Muscle of leg (tissue), 11 donors: ENCODE measurements around the gene MESD. TPM values are rescaled to one million over a fixed set of nuclear protein-coding genes. Genes with fewer than 3 reads are reported as not detected.

Source experiments
- DNase-seq: peaks from one replicate; pipeline ENCODE4 v3.0.0; 2013
- H3K27ac ChIP-seq: one replicate; pipeline ENCODE4 v1.5.1; 2013; ENCODE audit warnings: mild to moderate bottlenecking, low read length, control low read depth
- H3K27me3 ChIP-seq: one replicate; pipeline ENCODE4 v1.6.1; 2013; ENCODE audit warnings: low read length; ENCODE audit not compliant: control insufficient read depth, insufficient read depth
- H3K36me3 ChIP-seq: one replicate; pipeline ENCODE4 v1.6.1; 2013; ENCODE audit warnings: low read length; ENCODE audit not compliant: control insufficient read depth, insufficient read depth
- H3K4me1 ChIP-seq: one replicate; pipeline ENCODE4 v1.6.1; 2013; ENCODE audit warnings: low read length; ENCODE audit not compliant: control insufficient read depth, insufficient read depth
- H3K4me3 ChIP-seq: one replicate; pipeline ENCODE4 v1.5.1; 2013; ENCODE audit warnings: low read length, control low read depth
- H3K9me3 ChIP-seq: replicated peaks from 2 replicates; pipeline ENCODE4 v1.6.1; 2013; ENCODE audit warnings: low read depth, low read length; ENCODE audit not compliant: control insufficient read depth
- WGBS: methylation state at CpG from one replicate; pipeline ENCODE4 v1.1.5; 2013; ENCODE audit warnings: missing lambda C conversion rate; ENCODE audit not compliant: insufficient coverage; 5-methylcytosine and 5-hydroxymethylcytosine counted together
- polyA plus RNA-seq, 8 donors: library from polyadenylated mRNA; unstranded; fragments of 120-200 nt; gene quantifications; one replicate each; pipeline versions ENCODE4 v1.2.1 to v1.2.3, GENCODE V29; 2013; ENCODE audit warnings: inconsistent platforms in 1 of 8, low replicate concordance in 1 of 8; ENCODE audit not compliant: insufficient read length in 8 of 8, insufficient read depth in 1 of 8
- total RNA-seq: library from RNA; stranded (reverse); fragments of 120-200 nt; gene quantifications from one replicate; pipeline ENCODE4 v1.2.4, GENCODE V29; 2013

MESD gene
- total and polyA plus RNA-seq, 9 donors: 18.0 to 26.7 (median 22.3) TPM

DNA sequence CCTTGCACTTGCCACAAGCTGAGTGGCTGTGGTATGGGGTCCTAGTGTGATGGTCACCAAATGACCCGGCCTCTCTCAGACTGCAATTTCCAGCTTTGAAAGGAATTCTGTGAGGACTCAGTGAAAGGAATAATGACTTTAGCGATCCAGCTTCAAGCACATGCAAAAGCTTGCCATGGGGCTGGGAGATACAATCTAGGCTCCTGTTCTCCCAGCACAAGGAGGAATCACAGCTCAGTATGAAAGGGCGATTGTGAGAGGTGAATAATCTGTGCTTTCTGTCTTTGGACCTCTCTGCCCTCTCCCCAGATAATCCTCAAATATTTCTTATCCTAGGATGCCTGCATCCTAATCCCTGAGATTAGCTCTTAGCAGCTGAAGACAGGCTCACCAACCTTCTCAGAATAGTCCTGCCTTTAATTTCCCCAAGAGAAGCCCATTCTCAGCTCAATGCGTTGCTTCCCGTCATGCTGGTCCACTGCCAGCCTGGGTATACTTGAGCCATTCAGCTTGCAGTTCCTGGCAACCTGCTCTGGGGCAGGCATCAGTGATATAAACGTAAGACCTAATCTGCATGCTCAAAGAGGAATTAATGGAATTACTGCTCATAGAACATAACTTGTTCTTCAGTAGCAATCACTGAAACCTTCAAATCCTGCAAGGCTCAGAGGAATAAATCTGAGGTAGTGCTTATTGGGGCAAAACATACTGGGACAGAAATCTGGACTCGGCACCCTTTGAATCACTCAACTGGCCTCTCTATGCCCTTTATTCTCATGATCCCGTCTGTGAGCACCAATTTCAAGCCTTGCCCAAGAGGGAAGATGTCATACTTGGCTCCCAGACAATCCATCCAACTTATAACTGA is 26.2 kb upstream of the MESD start:
- no peaks in the 10 kb centered on the region for H3K27me3 ChIP-seq
- no peak overlapping the region for H3K4me3 ChIP-seq
- no peaks in the 10 kb centered on the region for H3K36me3 ChIP-seq
- no peak overlapping the region for H3K27ac ChIP-seq
- WGBS: 57% methylated on average over 4 of the region's 8 CpGs
- DNase-seq: no peak
- peaks cover 12% of the 10 kb centered on the region for H3K4me1 ChIP-seq
- no peaks in the 10 kb centered on the region for H3K9me3 ChIP-seq

DNA sequence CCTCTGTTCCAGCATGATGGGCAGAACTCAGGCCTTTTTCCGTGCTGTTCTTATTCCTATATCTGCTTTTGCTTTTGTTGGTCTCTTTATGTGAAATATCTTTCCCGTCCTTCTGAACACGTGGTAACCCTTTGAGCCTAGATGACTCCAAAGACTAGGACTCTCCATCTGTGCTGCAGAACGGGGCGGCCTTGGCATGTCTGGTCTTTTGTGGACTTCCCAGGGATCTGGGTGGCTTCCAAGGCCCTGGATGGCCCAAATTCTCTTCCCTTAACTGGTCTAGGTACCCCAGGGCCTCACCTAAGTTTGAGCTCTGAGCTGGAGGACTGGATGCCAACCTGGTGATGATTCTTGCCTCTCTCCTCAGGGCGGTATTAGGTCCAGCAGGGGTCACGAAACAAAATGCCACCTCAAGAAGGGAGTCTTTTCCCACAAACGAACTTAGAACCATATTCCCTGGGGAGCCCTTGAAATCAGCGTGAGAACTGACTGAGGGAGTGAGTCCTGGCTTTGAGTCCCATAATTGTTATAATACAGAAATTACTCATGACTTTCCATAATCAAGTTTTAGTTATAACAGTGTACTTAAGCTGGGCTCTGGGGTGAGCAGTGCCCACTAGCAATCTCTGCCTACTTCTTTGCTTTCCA is 25.0 kb upstream of the MESD start:
- no peak for DNase-seq
- Histone ChIP-seq H3K4me1 (peaks cover 12% of the 10 kb centered on the region), H3K27me3 (no peaks in the 10 kb centered on the region), H3K27ac (no peak overlapping the region), H3K36me3 (no peaks in the 10 kb centered on the region), H3K4me3 (no peak overlapping the region), H3K9me3 (no peaks in the 10 kb centered on the region)
- WGBS: 93% methylated on average over 4 of the region's 9 CpGs

DNA sequence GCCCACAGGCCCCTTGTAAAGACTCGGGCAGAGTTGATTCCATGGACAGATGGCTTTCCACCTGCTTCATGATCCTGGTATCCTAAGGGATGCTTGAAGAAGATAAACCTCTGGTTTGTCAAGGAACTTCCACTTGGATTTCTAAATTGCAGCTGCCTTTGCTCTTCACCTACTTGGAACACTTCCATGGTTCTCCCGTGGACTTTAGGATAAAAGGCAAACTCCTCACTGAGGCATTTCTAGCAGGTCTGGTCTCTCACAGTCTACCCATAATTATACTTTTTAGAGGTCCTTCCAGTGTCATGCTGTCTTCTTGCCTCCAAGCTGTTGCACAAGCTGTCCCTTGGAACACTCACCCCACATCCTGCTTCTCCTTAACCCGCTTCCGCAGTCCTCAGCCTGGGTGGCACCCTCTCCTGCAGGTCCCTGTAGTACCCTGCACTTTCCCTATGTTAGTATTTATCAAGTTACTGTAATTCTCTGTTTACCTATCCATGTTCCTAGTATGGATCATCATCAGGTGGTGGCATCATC is 23.8 kb upstream of the MESD start:
- peaks cover 12% of the 10 kb centered on the region for H3K4me1 ChIP-seq
- H3K4me3 ChIP-seq: no peak overlapping the region

GRCh38 chr15:81012588-81012987 is 23.0 kb upstream of the MESD start:
- Histone ChIP-seq H3K36me3 (no peaks in the 10 kb centered on the region), H3K9me3 (no peaks in the 10 kb centered on the region), H3K27ac (no peak overlapping the region), H3K4me1 (peaks cover 12% of the 10 kb centered on the region), H3K27me3 (no peaks in the 10 kb centered on the region), H3K4me3 (no peak overlapping the region)
- 100% methylated on average over 1 of the region's 2 CpGs for WGBS
- DNase-seq: no peak

More for the DNA sequence above, 23.8 kb upstream of the MESD start:
- no peak for DNase-seq
- WGBS: 60% methylated on average over 2 of the region's 4 CpGs
- H3K36me3 ChIP-seq: no peaks in the 10 kb centered on the region
- H3K27me3 ChIP-seq: no peaks in the 10 kb centered on the region
- H3K27ac ChIP-seq: no peak overlapping the region
- H3K9me3 ChIP-seq: no peaks in the 10 kb centered on the region

DNA sequence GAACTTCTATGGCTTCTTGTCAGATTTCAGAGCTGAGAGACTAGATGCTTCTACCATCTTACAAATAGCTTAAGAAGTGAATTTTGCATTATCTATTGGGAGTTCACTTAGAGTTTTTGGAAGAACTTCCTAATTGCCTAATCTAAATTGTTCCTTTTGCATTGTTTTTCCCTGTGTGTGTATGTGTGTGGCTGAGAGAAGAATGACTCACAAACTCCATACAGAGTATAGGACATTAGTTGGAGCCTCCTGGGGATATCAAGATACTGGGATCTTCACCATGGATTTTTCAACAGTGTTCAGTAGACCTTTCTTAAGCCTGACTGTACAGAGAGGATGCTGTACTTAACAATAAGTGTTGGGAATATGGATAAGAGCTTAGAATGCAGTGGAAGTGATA is 22.0 kb upstream of the MESD start:
- Histone ChIP-seq H3K27me3 (no peaks in the 10 kb centered on the region), H3K9me3 (no peaks in the 10 kb centered on the region), H3K27ac (no peak overlapping the region), H3K4me1 (peaks cover 12% of the 10 kb centered on the region), H3K4me3 (no peak overlapping the region), H3K36me3 (no peaks in the 10 kb centered on the region)
- no peak for DNase-seq

DNA sequence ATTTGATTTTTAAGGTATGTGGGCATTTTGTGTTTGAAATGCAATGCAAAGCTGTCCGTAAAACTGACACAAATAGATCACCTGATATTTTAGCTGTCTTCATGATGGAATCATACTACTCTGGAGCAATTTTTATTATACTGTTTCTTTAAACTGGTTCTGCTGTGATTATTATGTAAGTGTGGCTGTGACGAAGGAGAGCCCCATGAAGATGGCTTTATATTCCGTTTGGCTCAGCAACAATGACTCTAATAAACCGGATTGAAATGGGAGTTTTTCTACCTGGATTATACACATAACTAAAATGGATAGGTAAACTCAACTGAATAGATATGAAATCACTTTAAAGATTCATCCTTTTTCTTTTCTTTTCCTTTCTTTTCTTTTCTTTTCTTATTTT is 20.5 kb upstream of the MESD start:
- Histone ChIP-seq H3K9me3 (no peaks in the 10 kb centered on the region), H3K27ac (no peak overlapping the region), H3K4me3 (no peak overlapping the region), H3K4me1 (peaks cover 3% of the 10 kb centered on the region), H3K27me3 (no peaks in the 10 kb centered on the region), H3K36me3 (no peaks in the 10 kb centered on the region)
- DNase-seq: no peak
- no CpG with 5 or more reads among the region's 4 CpGs for WGBS

- no peaks in the 10 kb centered on the region for H3K9me3 ChIP-seq
- WGBS: no CpG with 5 or more reads among the region's 2 CpGs
- peaks cover 2% of the 10 kb centered on the region for H3K36me3 ChIP-seq
- peaks cover 2% of the 10 kb centered on the region for H3K4me1 ChIP-seq
- H3K27me3 ChIP-seq: no peaks in the 10 kb centered on the region
- DNase-seq: no peak
- no peak overlapping the region for H3K27ac ChIP-seq
- no peak overlapping the region for H3K4me3 ChIP-seq
These were observed 18.7 kb upstream of the MESD start for GRCh38 chr15:81008312-81008711.

DNA sequence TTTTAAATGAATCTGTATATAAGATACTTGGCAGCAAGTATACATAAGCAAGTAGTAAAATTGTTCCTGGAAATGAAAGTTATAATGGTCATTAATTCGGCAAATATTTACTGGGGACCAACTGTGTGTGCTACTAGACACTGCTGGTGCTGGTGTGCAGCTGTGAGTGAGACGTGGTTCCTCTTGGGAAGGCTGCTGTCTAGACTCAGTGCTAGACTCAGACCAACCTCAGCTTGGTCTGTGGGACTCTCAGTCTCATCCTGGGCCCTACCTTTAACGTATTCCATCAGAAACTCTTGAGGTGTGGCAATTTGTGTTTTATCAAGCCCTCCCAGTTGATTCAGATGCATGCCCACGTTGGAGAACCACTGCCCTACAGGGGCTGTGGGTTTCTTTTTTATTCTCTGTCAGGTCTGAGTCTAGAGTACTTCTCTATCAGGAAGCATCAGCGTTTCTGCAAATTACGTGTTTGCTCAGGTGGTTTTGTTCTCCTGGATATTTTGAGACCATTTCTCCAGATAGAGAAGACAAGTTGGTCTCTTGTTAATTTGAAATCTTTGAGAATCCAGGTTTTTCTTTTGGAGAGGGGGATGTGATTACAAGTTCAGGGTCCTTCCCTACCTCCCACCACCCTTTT is 17.9 kb upstream of the MESD start:
- WGBS: 56% methylated on average over 3 of the region's 6 CpGs
- DNase-seq: no peak

GRCh38 chr15:81006124-81006523 is 16.5 kb upstream of the MESD start:
- Histone ChIP-seq H3K4me1 (peaks cover 11% of the 10 kb centered on the region), H3K4me3 (no peak overlapping the region), H3K36me3 (peaks cover 8% of the 10 kb centered on the region), H3K9me3 (no peaks in the 10 kb centered on the region), H3K27me3 (no peaks in the 10 kb centered on the region), H3K27ac (no peak overlapping the region)
- WGBS: no CpG with 5 or more reads among the region's 1 CpG
- DNase-seq: no peak

More for the DNA sequence above, 17.9 kb upstream of the MESD start:
- Histone ChIP-seq H3K27me3 (no peaks in the 10 kb centered on the region), H3K4me1 (peaks cover 9% of the 10 kb centered on the region), H3K27ac (no peak overlapping the region), H3K36me3 (peaks cover 8% of the 10 kb centered on the region), H3K9me3 (no peaks in the 10 kb centered on the region), H3K4me3 (no peak overlapping the region)

DNA sequence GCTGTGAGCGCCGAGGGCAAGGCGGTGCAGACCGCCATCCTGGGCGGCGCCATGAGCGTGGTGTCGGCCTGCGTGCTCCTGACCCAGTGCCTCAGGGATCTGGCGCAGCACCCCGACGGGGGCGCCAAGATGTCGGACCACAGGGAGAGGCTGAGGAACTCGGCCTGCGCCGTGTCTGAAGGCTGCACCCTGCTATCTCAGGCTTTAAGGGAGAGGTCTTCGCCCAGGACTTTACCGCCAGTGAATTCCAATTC is 13.4 kb upstream of the MESD start:
- no peaks in the 10 kb centered on the region for H3K9me3 ChIP-seq
- peak overlapping the region; percentile 12 for H3K4me3 ChIP-seq
- H3K27me3 ChIP-seq: no peaks in the 10 kb centered on the region
- 91% methylated on average over 14 of the region's 19 CpGs for WGBS
- no peak for DNase-seq
- H3K36me3 ChIP-seq: peaks cover 8% of the 10 kb centered on the region
- no peak overlapping the region for H3K27ac ChIP-seq
- peaks cover 19% of the 10 kb centered on the region for H3K4me1 ChIP-seq
